HL-60 (cell line): ENCODE results near the gene GADD45B.

ENCODE experiments used
- DNase-seq, 2 experiments: peaks; one replicate each; pipeline ENCODE4 v3.0.0-alpha.2; 2010 to 2020; ENCODE audit warnings: low read depth in 1 of 2, low spot score in 1 of 2
- H3K27ac ChIP-seq: fragments of 250-450 bp; sonication (Bioruptor Pico); replicated peaks from 2 replicates; pipeline ENCODE4 v1.5.1; 2020; ENCODE audit warnings: mild to moderate bottlenecking, moderate library complexity
- H3K27me3 ChIP-seq: fragments of 250-450 bp; sonication (Bioruptor Pico); 2 replicates; pipeline ENCODE4 v1.5.1; 2021; ENCODE audit warnings: mild to moderate bottlenecking, moderate library complexity; ENCODE audit not compliant: insufficient read depth, poor library complexity, severe bottlenecking
- H3K4me3 ChIP-seq: replicated peaks from 2 replicates; pipeline ENCODE4 v1.5.1; 2011; ENCODE audit warnings: mild to moderate bottlenecking, control low read depth, low read length; ENCODE audit not compliant: insufficient read depth
- CTCF ChIP-seq: IDR thresholded peaks from one replicate; pipeline ENCODE4 v1.5.1; 2011; ENCODE audit warnings: low read length, control low read depth, inconsistent platforms; ENCODE audit not compliant: insufficient read depth
- GABPA ChIP-seq: IDR thresholded peaks from 2 replicates; pipeline ENCODE4 v1.6.1; 2012; ENCODE audit warnings: low read depth
- POLR2AphosphoS5 ChIP-seq: IDR thresholded peaks from 2 replicates; pipeline ENCODE4 v1.6.1; 2012; ENCODE audit warnings: low read depth
- REST ChIP-seq: IDR thresholded peaks from 2 replicates; pipeline ENCODE4 v1.6.1; 2012; ENCODE audit warnings: low read depth; ENCODE audit not compliant: insufficient replicate concordance
- SPI1 ChIP-seq: IDR thresholded peaks from 2 replicates; pipeline ENCODE4 v1.6.1; 2012; ENCODE audit warnings: low read depth, mild to moderate bottlenecking, borderline replicate concordance
- long read RNA-seq: library from polyadenylated mRNA; unstranded; transcript quantifications from one replicate; pipeline ENCODE4 v2.0.0, GENCODE V29; 2020

The GADD45B gene
- long read RNA-seq, transcript GADD45B-201 (4 exons, 1,373 nt), result major isoform, 15 of 16 reads
- long read RNA-seq, partial matches to known transcripts, result 0 of 16 reads
- long read RNA-seq, other reads (novel, unspliced or antisense), result 1 of 16 reads

DNA sequence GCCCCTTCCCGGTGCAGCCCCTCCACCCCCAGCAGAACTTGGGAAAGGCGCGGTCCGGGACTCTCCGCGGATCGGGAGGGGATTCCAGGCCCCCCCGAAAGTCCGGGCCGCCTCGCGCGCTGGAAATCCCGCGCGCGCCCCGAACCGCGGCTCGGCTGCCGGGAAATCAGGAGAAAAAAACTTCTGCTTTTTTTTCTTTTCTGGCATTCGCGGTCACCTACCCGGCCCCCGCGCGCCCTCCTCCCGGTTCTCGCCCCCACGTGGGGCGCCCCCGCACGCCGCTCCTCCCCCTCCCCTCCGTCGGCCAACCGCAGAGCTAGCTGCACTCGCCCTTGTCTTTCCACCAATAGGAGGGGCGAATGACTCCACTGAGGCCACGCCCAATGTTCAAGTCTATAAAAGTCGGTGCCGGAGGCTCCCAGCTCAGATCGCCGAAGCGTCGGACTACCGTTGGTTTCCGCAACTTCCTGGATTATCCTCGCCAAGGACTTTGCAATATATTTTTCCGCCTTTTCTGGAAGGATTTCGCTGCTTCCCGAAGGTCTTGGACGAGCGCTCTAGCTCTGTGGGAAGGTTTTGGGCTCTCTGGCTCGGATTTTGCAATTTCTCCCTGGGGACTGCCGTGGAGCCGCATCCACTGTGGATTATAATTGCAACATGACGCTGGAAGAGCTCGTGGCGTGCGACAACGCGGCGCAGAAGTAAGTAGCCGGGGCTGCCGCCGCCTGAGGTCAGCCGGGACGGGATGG, at the start of gene GADD45B:
GADD45B (plus strand) TSS at position 426 of the 749 bp plus-strand sequence; CDS start at position 658, 232 bp downstream.
- TF ChIP-seq GABPA (no peak), SPI1 (0 out of 2 replicates have a peak, but pooled peaks have one; percentile 1), CTCF (no peak), REST (peak; percentile 84), POLR2AphosphoS5 (peak; percentile 100)

GRCh38 chr19:2426611-2427428, 49.1 kb upstream of the GADD45B start:
- DNase-seq, result peak; percentile 74 to 87
- Histone ChIP-seq H3K27me3 (no peaks in the 10 kb centered on the region), H3K4me3 (peak overlapping the region; percentile 82), H3K27ac (peak overlapping the region; percentile 98)
- no peak for TF ChIP-seq GABPA
- TF ChIP-seq POLR2AphosphoS5, result peak; percentile 48

More for the DNA sequence above, at the start of gene GADD45B:
- peak within 1 kb of the TSS; percentile 89 for H3K27ac ChIP-seq
- no peaks in the 10 kb centered on the region for H3K27me3 ChIP-seq
- peak; percentile 98 to 99 for DNase-seq
- peak within 1 kb of the TSS; percentile 84 for H3K4me3 ChIP-seq

- H3K27me3 ChIP-seq, result no peaks in the 10 kb centered on the region
- peak; percentile 94 for DNase-seq
Observed at GRCh38 chr19:2427429-2428320, 48.3 kb upstream of the GADD45B start, which contains the start of gene TIMM13. Gene TIMM13, minus strand, starts transcription at chr19:2427586. Its CDS starts 53 bp downstream, at chr19:2427533.

More at GRCh38 chr19:2427429-2428320, 48.3 kb upstream of the GADD45B start, which contains the start of gene TIMM13:
- TF ChIP-seq CTCF, result no peak
- peak; percentile 71; the same call in 1 of the 2 replicates for TF ChIP-seq POLR2AphosphoS5
- no peak for TF ChIP-seq SPI1
- no peak for TF ChIP-seq REST
- peak; percentile 85 for TF ChIP-seq GABPA
- Histone ChIP-seq H3K27ac (peak within 1 kb of the TSS; percentile 98), H3K4me3 (peak within 1 kb of the TSS; percentile 82)
